ENCODE measurements around the gene RAB3GAP2. TPM values are rescaled to one million over a fixed set of nuclear protein-coding genes. Genes with fewer than 3 reads are reported as not detected.

The RAB3GAP2 gene
- total and polyA plus RNA-seq, 10 donors, result 6.5 to 48.7 (median 37.5) TPM

DNA sequence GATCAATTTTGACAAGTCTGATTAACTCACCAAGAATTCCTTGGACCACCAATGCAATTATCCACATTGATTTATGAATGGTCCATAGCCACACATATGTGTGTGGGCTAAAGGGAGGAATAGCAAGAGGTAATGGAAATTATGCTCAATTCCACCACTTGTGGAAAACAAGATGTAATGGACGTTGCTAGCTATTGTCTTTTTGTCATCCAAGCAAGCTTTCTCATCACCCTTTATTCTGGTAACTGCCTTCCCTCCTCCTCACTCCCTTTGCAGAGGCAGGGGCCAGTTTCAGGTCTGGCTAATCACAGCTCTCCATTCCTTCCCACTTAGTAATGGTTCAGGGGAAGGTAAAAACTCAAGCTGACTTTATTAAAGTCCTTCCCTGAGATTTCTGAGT is 24.7 kb upstream of the RAB3GAP2 start:
- Histone ChIP-seq H3K4me1 (peaks cover 0 to 3% (median 0%) of the 10 kb centered on the region in 6 donors), H3K27me3 (replicated peaks in 1 of 7) (peaks cover 0 to 34% (median 0%) of the 10 kb centered on the region in 7 donors), H3K9me3 (no peaks in the 10 kb centered on the region), H3K36me3 (no peaks in the 10 kb centered on the region), H3K4me3 (no peak overlapping the region), H3K27ac (no peak overlapping the region)
- WGBS, 5 donors, result 72 to 96% (median 85%) methylated on average over 1 of the region's 1 CpG
- DNase-seq, result no peak
- TF ChIP-seq, protein P1, sequence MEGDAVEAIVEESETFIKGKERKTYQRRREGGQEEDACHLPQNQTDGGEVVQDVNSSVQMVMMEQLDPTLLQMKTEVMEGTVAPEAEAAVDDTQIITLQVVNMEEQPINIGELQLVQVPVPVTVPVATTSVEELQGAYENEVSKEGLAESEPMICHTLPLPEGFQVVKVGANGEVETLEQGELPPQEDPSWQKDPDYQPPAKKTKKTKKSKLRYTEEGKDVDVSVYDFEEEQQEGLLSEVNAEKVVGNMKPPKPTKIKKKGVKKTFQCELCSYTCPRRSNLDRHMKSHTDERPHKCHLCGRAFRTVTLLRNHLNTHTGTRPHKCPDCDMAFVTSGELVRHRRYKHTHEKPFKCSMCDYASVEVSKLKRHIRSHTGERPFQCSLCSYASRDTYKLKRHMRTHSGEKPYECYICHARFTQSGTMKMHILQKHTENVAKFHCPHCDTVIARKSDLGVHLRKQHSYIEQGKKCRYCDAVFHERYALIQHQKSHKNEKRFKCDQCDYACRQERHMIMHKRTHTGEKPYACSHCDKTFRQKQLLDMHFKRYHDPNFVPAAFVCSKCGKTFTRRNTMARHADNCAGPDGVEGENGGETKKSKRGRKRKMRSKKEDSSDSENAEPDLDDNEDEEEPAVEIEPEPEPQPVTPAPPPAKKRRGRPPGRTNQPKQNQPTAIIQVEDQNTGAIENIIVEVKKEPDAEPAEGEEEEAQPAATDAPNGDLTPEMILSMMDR (IDR thresholded peaks at IDR 0.05 in 8 of 11, conservative IDR thresholded peaks at IDR 0.05 in 3 of 11), result no peak
- TF ChIP-seq POLR2A (IDR thresholded peaks at IDR 0.05) (no peak), POLR2AphosphoS5 (IDR thresholded peaks at IDR 0.05) (no peak)
- intact Hi-C loops (cut with DNase I; ENCODE audit: low total_unique reads), result loop anchor here (10.0 kb wide), 1 partner anchor 478 kb away; no protein-coding TSS in a partner anchor

DNA sequence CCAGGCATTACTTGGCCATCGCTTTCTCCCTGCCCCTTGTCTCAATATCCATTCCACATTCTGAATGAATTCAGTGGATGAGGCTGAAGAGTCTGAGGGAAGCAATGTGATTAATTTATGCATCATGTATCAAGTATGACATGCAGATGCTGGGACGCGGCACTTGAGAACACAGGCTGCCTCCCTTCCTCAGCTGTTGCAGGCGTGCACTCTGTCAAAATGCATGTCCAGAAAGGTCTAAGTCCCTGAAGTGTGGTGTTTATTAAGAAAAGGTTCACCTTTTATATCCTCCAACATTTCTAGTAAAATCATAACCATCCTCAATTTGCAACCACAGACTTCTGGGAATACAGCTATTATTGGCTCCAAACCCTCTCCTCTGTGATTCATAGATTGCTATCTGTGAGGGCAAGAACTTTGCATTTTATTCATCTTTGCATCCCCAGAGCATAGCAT is 22.6 kb upstream of the RAB3GAP2 start:
- Histone ChIP-seq H3K4me3 (no peak overlapping the region), H3K36me3 (no peaks in the 10 kb centered on the region), H3K9me3 (no peaks in the 10 kb centered on the region), H3K4me1 (no peaks in the 10 kb centered on the region), H3K27me3 (replicated peaks in 1 of 7) (peaks cover 0 to 44% (median 0%) of the 10 kb centered on the region in 7 donors), H3K27ac (no peak overlapping the region)
- TF ChIP-seq POLR2A (IDR thresholded peaks at IDR 0.05) (no peak), POLR2AphosphoS5 (IDR thresholded peaks at IDR 0.05) (no peak)
- TF ChIP-seq, protein P1 (IDR thresholded peaks at IDR 0.05 in 8 of 11, conservative IDR thresholded peaks at IDR 0.05 in 3 of 11), result no peak
- no peak for DNase-seq
- intact Hi-C loops (cut with DNase I; ENCODE audit: low total_unique reads), result loop anchor here (10.0 kb wide), 1 partner anchor 480 kb away; no protein-coding TSS in a partner anchor
- 84 to 92% (median 88%) methylated on average over 4 of the region's 4 CpGs for WGBS, 5 donors

DNA sequence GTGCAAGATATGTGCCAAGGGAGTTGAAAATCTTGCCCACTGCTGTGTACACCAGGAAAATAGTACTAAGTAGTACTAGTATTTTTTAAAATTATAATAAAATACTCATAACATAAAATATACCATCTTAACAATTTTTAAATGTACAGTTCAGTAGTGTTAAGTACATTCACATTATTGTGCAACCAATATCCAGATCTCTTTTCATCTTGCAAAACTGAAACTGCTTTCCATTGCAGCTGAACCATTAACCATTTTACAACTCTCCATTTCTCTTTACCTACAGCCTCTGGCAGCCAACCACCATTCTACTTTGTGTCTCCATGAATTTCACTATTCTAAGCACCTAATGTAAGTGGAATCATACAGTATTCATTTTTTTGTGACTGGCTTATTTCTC is 19.3 kb upstream of the RAB3GAP2 start:
- no peak for DNase-seq
- Histone ChIP-seq H3K9me3 (no peaks in the 10 kb centered on the region), H3K36me3 (no peaks in the 10 kb centered on the region), H3K4me1 (no peaks in the 10 kb centered on the region), H3K27ac (no peak overlapping the region), H3K4me3 (no peak overlapping the region), H3K27me3 (replicated peaks in 1 of 7) (peaks cover 0 to 44% (median 0%) of the 10 kb centered on the region in 7 donors)
- intact Hi-C loops (cut with DNase I; ENCODE audit: low total_unique reads), result loop anchor here (10.0 kb wide), 1 partner anchor 483 kb away; no protein-coding TSS in a partner anchor
- TF ChIP-seq POLR2AphosphoS5 (IDR thresholded peaks at IDR 0.05) (no peak), POLR2A (IDR thresholded peaks at IDR 0.05) (no peak)
- TF ChIP-seq, protein P1 (IDR thresholded peaks at IDR 0.05 in 8 of 11, conservative IDR thresholded peaks at IDR 0.05 in 3 of 11), result no peak

DNA sequence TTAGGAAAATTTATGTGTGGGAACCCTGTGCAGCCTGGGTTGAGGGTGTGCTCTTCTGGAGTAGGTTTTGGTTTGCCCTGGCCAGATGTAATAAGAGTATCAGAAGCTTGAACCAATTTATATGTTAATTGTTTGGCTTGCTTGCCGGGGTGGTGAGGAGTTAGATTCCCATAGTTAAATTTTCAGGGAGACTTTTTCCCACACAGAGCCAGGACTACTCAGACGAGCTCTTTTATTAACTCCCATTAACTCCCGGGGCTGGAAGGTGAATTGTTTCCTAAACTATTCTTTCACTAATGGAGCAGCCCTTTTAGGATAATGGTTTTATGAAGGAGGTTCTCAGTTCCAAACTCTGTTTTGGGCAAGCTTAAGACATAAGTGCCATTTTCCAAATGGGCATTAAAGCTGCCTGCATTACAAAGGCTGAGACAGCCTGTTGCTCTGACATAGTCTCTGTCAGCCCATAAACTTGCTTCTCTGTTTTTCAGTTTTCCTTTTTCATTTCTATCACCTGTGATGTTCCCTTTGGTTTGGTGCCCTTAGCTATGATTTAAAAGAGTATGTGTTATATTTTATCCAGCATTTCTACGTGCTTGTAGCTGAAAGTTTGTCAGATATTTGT is 18.0 kb upstream of the RAB3GAP2 start:
- Histone ChIP-seq H3K9me3 (no peaks in the 10 kb centered on the region), H3K36me3 (no peaks in the 10 kb centered on the region), H3K4me3 (no peak overlapping the region), H3K27ac (no peak overlapping the region), H3K4me1 (no peaks in the 10 kb centered on the region), H3K27me3 (replicated peaks in 1 of 7) (peaks cover 0 to 30% (median 0%) of the 10 kb centered on the region in 7 donors)
- DNase-seq, result no peak
- TF ChIP-seq, protein P1 (IDR thresholded peaks at IDR 0.05 in 8 of 11, conservative IDR thresholded peaks at IDR 0.05 in 3 of 11), result no peak
- TF ChIP-seq POLR2AphosphoS5 (IDR thresholded peaks at IDR 0.05) (no peak), POLR2A (IDR thresholded peaks at IDR 0.05) (no peak)
- WGBS, 5 donors, result 56 to 66% (median 57%) methylated on average over 4 of the region's 4 CpGs
- intact Hi-C loops (cut with DNase I; ENCODE audit: low total_unique reads), result loop anchor here (10.0 kb wide), 1 partner anchor 485 kb away; no protein-coding TSS in a partner anchor

Measured in spleen (tissue), 11 donors.